Measurements from ENCODE around the gene OSBPL3.

Gene OSBPL3

GRCh38 chr7:24828891-24829661 is 150.9 kb downstream of the OSBPL3 start:
- peak; percentile 87 for DNase-seq (ENCODE audit: low read depth, low spot score)

GRCh38 chr7:24827589-24827988 is 152.4 kb downstream of the OSBPL3 start:
- DNase-seq (ENCODE audit: low read depth, low spot score), result no peak

GRCh38 chr7:24827027-24827426 is 153.0 kb downstream of the OSBPL3 start:
- DNase-seq (ENCODE audit: low read depth, low spot score), result no peak

- DNase-seq (ENCODE audit: low read depth, low spot score), result no peak
These were observed 153.3 kb downstream of the OSBPL3 start for GRCh38 chr7:24826662-24827020.

GRCh38 chr7:24825931-24826661 is 153.9 kb downstream of the OSBPL3 start:
- no peak for DNase-seq (ENCODE audit: low read depth, low spot score)

- DNase-seq (ENCODE audit: low read depth, low spot score), result no peak
These were observed 154.6 kb downstream of the OSBPL3 start for GRCh38 chr7:24825381-24825794.

GRCh38 chr7:24824896-24825295 is 155.1 kb downstream of the OSBPL3 start:
- no peak for DNase-seq (ENCODE audit: low read depth, low spot score)

GRCh38 chr7:24824400-24824799 is 155.6 kb downstream of the OSBPL3 start:
- no peak for DNase-seq (ENCODE audit: low read depth, low spot score)

- no peak for DNase-seq (ENCODE audit: low read depth, low spot score)
These were observed 158.3 kb downstream of the OSBPL3 start for GRCh38 chr7:24821754-24822054.

- peak; percentile 38 for DNase-seq (ENCODE audit: low read depth, low spot score)
These were observed 158.8 kb downstream of the OSBPL3 start for GRCh38 chr7:24821045-24821753.

GRCh38 chr7:24820730-24821044 is 159.3 kb downstream of the OSBPL3 start:
- no peak for DNase-seq (ENCODE audit: low read depth, low spot score)

- DNase-seq (ENCODE audit: low read depth, low spot score), result peak; percentile 58
These were observed 159.9 kb downstream of the OSBPL3 start for GRCh38 chr7:24819916-24820689.

- no peak for DNase-seq (ENCODE audit: low read depth, low spot score)
These were observed 162.6 kb downstream of the OSBPL3 start for GRCh38 chr7:24817339-24817738.

- DNase-seq (ENCODE audit: low read depth, low spot score), result no peak
These were observed 163.1 kb downstream of the OSBPL3 start for GRCh38 chr7:24816868-24817267.

- no peak for DNase-seq (ENCODE audit: low read depth, low spot score)
These were observed 167.6 kb downstream of the OSBPL3 start for GRCh38 chr7:24812305-24812945.

GRCh38 chr7:24808518-24808917 is 171.5 kb downstream of the OSBPL3 start:
- no peak for DNase-seq (ENCODE audit: low read depth, low spot score)

GRCh38 chr7:24802300-24802699 is 177.7 kb downstream of the OSBPL3 start:
- DNase-seq (ENCODE audit: low read depth, low spot score), result no peak

GRCh38 chr7:24801883-24802282 is 178.1 kb downstream of the OSBPL3 start:
- DNase-seq (ENCODE audit: low read depth, low spot score), result no peak

- DNase-seq (ENCODE audit: low read depth, low spot score), result no peak
These were observed 179.3 kb downstream of the OSBPL3 start for GRCh38 chr7:24800667-24801066.

GRCh38 chr7:24800073-24800472 is 179.9 kb downstream of the OSBPL3 start:
- DNase-seq (ENCODE audit: low read depth, low spot score), result no peak

GRCh38 chr7:24799506-24799905 is 180.5 kb downstream of the OSBPL3 start:
- no peak for DNase-seq (ENCODE audit: low read depth, low spot score)

GRCh38 chr7:24798261-24798660 is 181.7 kb downstream of the OSBPL3 start:
- no peak for DNase-seq (ENCODE audit: low read depth, low spot score)

Measured in brain pericyte (primary cell).